Cardiac fibroblast (primary cell): ENCODE results near the gene SDK1.
A peak's percentile ranks its signal among the peaks of the same experiment; 100 is the strongest.

Experiments used
- DNase-seq, 2 donors: peaks; one replicate each; pipeline versions ENCODE4 v3.0.0 to v3.0.0-alpha.2; 2010; ENCODE audit warnings: low read depth in 2 of 2
- H3K4me3 ChIP-seq, 2 donors: replicated peaks in 1 of 2; 1 replicate in 1 of 2; 2 replicates in 1 of 2; pipeline ENCODE4 v1.5.1; 2011; ENCODE audit warnings: low read depth in 2 of 2, low read length in 2 of 2, mild to moderate bottlenecking in 2 of 2, moderate library complexity in 1 of 2
- CTCF ChIP-seq: IDR thresholded peaks from one replicate; pipeline ENCODE4 v1.5.1; 2011; ENCODE audit warnings: low read depth, mild to moderate bottlenecking, low read length, inconsistent platforms

SDK1 gene

GRCh38 chr7:4185136-4185535, 884.1 kb downstream of the SDK1 start:
- no peak for TF ChIP-seq CTCF
- DNase-seq = no peak

GRCh38 chr7:4185721-4186512, 884.9 kb downstream of the SDK1 start:
- no peak for DNase-seq
- H3K4me3 ChIP-seq = no peak overlapping the region
- TF ChIP-seq CTCF = no peak

More at GRCh38 chr7:4185136-4185535, 884.1 kb downstream of the SDK1 start:
- H3K4me3 ChIP-seq = no peak overlapping the region

GRCh38 chr7:4186513-4186780, 885.4 kb downstream of the SDK1 start:
- TF ChIP-seq CTCF = no peak
- H3K4me3 ChIP-seq = no peak overlapping the region
- DNase-seq = no peak

- no peak overlapping the region for H3K4me3 ChIP-seq
- no peak for TF ChIP-seq CTCF
- no peak for DNase-seq
Observed at GRCh38 chr7:4188651-4189050, 887.6 kb downstream of the SDK1 start.

GRCh38 chr7:4189131-4189570, 888.1 kb downstream of the SDK1 start:
- no peak for TF ChIP-seq CTCF
- no peak overlapping the region for H3K4me3 ChIP-seq
- DNase-seq = peak; percentile 17 to 29

GRCh38 chr7:4190010-4190981, 889.2 kb downstream of the SDK1 start:
- H3K4me3 ChIP-seq = no peak overlapping the region
- no peak for TF ChIP-seq CTCF
- DNase-seq = no peak
